PC-3 (cell line): Measurements from ENCODE around the gene A4GALT.

Experiments
- EZH2 ChIP-seq: fragments of 300-600 bp; sonication (generic); IDR thresholded peaks from one replicate; pipeline ENCODE4 v1.6.1; 2017; ENCODE audit warnings: antibody characterized with exemption, mild to moderate bottlenecking, low read length; ENCODE audit not compliant: unreplicated experiment
- TF ChIP-seq, protein P1 (sequence below): fragments of 300-600 bp; sonication (generic); conservative IDR thresholded peaks from 2 replicates; pipeline ENCODE4 v1.5.1; 2017; ENCODE audit warnings: antibody characterized with exemption, low read depth, mild to moderate bottlenecking, low read length

DNA sequence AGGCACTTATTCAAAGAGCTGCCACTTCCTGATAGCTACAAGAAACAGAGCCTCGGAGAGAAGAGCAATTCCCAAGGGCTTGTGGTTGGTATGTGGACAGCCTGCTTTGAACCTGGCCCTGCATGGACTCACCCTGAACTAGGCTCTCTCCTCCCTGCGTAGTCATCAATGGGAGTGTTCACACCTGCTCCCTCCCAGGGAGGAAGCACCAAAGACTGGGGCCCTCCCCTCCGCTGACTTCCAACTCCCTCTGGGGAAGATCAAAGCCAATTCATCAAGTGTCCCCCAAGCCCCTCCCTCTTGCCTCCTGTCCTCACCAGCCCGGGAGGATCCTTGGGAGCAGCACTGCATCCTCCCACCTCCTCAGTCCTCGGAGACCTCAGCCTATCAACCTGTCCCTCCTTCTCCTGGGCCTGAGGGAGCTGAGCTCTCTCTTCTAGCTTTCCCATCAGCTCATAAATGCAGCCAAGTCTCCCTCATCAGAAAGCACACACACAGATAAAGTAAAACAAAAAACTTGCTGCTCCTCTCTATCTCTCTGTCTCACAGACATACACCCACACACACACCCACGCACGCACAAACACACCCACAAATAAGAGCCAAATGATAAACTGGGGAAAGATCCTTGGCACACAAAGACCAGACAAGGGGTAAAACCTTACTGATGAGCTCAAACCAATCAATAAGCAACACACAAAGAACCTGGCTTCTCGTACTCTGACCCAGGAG lies 3.3 kb downstream of the A4GALT start:
- TF ChIP-seq, protein P1, sequence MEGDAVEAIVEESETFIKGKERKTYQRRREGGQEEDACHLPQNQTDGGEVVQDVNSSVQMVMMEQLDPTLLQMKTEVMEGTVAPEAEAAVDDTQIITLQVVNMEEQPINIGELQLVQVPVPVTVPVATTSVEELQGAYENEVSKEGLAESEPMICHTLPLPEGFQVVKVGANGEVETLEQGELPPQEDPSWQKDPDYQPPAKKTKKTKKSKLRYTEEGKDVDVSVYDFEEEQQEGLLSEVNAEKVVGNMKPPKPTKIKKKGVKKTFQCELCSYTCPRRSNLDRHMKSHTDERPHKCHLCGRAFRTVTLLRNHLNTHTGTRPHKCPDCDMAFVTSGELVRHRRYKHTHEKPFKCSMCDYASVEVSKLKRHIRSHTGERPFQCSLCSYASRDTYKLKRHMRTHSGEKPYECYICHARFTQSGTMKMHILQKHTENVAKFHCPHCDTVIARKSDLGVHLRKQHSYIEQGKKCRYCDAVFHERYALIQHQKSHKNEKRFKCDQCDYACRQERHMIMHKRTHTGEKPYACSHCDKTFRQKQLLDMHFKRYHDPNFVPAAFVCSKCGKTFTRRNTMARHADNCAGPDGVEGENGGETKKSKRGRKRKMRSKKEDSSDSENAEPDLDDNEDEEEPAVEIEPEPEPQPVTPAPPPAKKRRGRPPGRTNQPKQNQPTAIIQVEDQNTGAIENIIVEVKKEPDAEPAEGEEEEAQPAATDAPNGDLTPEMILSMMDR, result no peak
- TF ChIP-seq EZH2, result no peak
